Stimulated activated CD8-positive, alpha-beta memory T cell treated with anti-CD3 and anti-CD28 coated beads, Interleukin-7, amount 100 ng/mL, for 48 hours (primary cell): ENCODE measurements around the gene HOXC11.

Source experiments
- DNase-seq, 2 donors: peaks; one replicate each; pipeline ENCODE4 v3.0.0-alpha.2; 2020; ENCODE audit warnings: low read depth in 1 of 2; ENCODE audit errors: extremely low read depth in 1 of 2

HOXC11 gene

GRCh38 chr12:54006559-54007220, 33.8 kb downstream of the HOXC11 start:
- no peak for DNase-seq

DNA sequence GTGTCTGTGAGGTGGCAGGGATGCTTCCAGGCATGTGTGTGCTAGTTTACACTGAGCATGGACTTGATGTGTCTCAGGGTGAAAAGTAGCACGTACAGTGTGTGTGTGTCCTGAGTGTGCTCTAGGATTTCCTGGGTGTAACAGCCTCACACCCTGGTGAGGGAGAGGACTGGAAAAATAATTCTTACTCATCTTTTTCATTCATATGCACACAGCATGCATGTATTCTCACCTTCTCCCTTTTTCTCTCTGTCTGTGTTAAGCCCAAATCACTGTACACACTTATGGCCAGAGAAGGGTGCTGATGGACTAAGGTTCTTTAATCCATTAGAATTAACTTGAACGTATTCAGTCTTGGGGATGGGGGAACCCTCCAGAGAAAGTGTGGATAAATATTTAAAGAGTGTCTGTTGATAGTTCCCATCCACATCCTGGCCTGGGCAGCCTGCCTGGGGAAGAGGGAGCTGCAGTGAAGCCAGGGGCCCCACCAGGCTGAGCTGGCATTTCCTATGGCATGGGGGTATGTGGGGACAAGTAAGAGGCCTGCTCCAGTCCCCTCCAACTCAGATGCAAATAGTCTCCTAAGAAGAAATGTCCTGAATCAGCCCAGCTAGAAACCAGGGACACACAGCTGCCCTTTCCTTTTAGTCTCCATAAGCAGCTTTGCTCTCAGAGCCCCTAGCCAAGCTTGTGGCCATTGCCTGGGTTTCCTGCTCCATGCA, 34.8 kb downstream of the HOXC11 start:
- DNase-seq = no peak

DNA sequence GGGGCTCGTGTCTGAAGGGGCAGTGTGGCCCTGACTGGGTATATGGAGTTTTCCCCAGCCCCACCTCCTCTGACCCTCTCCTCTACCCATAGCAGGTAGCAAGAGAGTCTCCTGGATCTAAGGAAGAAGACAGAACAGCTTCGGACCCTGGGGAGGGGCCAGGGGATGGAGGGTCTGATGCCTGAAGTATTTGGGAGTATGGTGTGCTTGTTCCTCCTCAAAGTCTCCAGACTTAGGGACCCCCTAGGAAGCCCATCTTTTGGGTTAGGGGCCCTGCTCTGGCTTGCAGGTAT, 35.3 kb downstream of the HOXC11 start:
- no peak for DNase-seq

DNA sequence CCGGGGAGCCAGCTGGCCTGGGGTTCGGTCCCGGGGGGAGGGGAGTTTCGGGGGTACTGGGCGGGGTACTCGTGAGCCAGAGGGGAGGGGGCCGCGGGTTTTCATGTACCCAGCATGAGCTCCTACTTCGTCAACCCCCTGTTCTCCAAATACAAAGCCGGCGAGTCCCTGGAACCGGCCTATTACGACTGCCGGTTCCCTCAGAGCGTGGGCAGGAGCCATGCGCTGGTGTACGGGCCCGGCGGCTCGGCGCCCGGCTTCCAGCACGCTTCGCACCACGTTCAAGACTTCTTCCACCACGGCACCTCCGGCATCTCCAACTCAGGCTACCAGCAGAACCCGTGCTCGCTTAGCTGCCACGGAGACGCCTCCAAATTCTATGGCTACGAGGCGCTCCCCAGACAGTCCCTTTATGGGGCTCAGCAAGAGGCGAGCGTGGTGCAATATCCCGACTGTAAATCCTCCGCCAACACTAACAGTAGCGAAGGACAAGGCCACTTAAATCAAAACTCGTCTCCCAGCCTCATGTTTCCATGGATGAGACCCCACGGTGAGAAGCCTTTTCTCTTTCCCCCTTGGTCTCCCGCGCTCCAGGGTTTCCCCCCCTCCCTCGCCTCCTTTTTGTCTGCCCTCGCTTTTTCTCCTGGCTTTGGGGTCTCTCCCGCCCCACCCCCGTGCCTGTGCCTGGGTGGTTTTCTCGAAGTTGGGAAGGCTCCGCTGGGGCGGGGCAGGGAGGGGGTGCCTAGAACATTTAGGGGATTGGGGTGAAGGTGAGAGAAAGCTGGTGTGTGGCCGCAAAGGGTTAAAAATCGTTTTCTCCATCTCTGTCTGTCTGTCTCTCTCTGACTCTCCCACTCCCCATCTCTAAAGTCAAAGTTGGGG, 36.5 kb downstream of the HOXC11 start:
- DNase-seq = no peak

DNA sequence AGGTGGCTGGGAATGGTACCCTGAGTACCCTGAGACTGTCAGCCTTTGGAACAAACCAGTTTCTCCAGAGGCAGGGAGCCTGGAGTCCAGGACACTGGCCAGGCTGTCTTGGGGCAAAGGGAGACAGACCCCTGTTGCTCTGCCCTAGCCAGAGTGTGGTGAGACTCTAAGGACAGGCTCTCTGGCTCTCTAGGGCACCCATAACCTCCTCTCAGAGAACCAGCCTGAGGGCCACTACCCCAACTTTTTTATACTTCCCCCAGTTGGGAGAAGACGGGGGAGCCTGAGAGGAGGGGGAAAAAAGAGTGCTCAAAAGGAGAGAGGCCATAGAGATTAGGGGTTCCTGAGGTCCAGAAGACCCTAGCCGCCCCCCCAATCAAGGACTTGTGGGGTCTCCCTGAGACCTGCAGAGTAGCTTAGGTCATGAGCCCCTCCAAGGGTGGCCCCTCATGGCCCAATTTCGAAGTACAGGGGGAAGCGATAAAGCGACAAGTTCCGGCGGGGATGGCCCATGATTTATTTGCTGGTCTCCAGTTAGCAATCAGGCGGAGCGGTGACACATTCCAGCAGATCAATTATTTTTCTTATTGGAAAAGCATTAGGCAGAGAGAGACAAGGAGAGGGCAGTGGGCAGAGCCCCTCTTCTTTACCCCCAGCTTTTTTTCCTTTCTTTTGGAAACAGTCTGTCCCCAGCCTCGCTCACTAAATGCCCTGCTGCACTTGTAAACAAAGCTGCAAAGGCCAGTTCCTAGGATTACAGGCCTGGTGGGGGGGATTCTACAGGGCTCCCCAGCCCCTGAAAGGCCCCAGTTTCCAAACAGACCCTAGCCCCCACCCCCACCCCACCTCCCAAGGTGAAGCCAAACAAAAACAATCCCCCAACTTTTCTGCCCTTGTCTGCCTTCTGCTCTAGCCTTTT, 37.4 kb downstream of the HOXC11 start:
- no peak for DNase-seq

- no peak for DNase-seq
Observed at GRCh38 chr12:54010972-54011664, 38.2 kb downstream of the HOXC11 start.

DNA sequence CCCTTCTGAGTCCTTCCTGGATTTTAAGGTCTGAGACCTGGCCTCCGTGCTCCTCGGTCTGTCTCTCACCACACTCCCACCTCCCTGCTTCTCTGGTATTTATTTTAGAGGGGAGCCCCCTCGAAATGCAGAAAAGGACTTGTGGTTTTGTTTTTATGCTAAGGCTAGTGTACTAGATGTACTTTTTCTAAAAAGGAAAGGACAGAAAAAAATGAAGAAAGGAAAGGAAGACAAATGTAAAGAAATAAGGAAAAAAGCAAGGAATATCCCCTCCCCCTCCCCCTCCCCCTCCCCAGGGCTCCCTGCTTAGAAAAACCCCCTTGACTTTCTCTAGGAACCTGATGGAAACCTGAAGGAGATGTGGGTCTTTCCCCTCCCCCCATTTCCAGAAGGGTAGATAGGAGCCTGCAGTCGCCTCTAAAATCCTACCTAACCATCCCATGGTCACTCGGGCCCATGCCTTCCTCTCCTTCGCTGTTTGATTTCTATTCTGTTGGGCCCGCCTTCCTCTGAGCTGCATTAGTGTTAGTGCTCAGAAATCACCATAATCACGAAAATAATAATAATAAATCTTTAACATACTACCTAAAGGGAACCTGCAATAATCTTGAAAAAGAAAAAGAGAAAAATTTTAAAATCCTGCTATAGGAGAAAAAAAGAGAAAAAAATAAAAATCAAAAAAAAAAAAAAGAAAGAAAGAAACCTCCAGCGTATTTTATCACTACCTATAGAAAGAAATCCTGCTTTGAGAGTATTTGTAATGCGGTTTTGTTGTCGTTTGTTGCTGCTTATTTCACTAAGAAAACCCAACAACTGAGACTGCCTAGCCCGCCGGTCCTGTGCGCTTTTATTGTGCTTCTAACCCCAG, 39.0 kb downstream of the HOXC11 start:
- DNase-seq = no peak

GRCh38 chr12:54012631-54013409, 39.9 kb downstream of the HOXC11 start:
- DNase-seq = no peak

GRCh38 chr12:54014377-54015017, 41.6 kb downstream of the HOXC11 start:
- no peak for DNase-seq

DNA sequence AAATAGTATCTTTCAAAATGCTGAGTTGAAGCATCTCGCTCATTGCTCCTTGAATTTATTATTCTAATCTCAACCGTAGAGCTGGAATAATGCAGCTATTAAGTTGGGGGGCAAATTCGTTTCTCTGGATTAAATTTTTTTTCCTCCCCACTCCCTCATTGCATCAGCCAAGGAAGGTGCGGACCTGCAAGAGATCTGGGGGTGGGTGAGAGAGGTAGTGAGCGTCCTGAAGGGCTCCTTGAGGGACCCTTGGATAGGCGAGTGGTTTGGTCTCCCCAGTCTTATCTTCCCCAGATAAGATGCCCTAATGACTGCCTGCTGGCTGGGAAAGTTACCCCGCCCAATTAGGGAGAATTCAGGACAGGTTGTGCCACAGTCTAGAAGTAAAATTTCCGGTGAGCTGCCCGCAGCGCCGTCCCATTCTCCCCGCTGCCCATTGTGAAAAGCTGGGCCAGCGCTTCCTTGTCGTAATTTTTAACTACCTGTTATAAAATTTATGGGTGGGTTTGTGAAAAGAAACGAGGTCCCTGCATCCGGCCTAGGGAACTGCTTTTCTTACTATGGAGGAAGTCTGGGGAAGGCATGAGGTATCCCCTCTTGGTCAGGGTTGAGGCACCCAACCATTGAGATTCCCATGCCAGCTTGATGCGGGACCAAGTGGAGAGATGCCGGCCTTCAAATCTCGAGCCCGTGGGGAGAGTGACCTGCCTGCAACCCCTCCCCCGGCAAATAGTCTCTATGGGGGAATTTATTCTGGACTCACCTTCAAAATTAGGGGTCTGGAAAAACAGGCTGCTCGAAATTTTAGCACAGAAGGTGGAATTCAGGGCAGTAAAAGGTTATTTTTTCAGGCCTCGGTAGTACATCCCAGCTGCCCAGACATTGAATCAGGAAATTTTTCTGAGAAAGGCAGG, 42.3 kb downstream of the HOXC11 start:
- DNase-seq = no peak

GRCh38 chr12:54016051-54016450, 43.1 kb downstream of the HOXC11 start:
- DNase-seq = no peak

DNA sequence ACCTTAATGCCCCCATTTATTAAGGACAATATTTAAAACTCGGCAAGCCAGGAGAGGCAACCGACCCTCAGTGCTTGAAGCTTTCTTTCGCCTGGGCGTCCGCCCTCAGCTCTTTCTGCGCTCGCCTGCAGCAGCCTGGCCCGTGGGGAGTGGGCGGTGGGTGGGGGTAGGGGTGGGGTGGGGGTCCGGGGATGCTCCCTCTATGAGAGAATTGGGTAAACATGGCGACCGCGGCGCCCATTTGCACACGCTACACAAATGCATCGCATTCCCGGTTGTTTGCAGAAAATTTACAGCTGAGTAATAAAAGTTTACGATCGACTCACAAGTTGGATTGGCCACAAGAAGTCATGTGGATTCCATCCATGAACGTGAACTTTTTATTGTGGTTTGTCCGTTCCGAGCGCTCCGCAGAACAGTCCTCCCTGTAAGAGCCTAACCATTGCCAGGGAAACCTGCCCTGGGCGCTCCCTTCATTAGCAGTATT, 43.6 kb downstream of the HOXC11 start:
- no peak for DNase-seq

- no peak for DNase-seq
Observed at GRCh38 chr12:54017027-54017788, 44.3 kb downstream of the HOXC11 start.

GRCh38 chr12:54017878-54018467, 45.0 kb downstream of the HOXC11 start:
- peak; percentile 47 to 54 for DNase-seq

- no peak for DNase-seq
Observed at GRCh38 chr12:54018468-54018984, 45.6 kb downstream of the HOXC11 start.
